Uterine smooth muscle cell (primary cell): ENCODE data around the gene LRRC71. TPM values are rescaled to one million over a fixed set of nuclear protein-coding genes. Genes with fewer than 3 reads are reported as not detected.

Source experiments
- total RNA-seq: library from RNA; depleted of rRNA; stranded (reverse); fragments of >200 nt; gene quantifications from 2 replicates; pipeline ENCODE4 v1.2.3, GENCODE V29; 2014

Gene LRRC71
- total RNA-seq: not detected in 2 replicates

GRCh38 chr1:156920233-156921052 is at the start of gene LRRC71:
TSS of gene LRRC71 (plus strand) at chr1:156920632. CDS start at chr1:156920804, 172 bp downstream.

GRCh38 chr1:156893048-156893953 is 27.1 kb upstream of the LRRC71 start, which contains the start of gene PEAR1:
TSS of gene PEAR1 (plus strand) at chr1:156893718. CDS start at chr1:156903927, 10,209 bp downstream.

Other genes with a start within 250 kb of the LRRC71 start
- gene NES, start 243.2 kb upstream of the LRRC71 start, total RNA-seq: 32.2 and 68.6 TPM in 2 replicates
- gene CRABP2, start 215.0 kb upstream of the LRRC71 start, total RNA-seq: 17.0 and 21.5 TPM in 2 replicates
- gene METTL25B, start 192.2 kb upstream of the LRRC71 start, total RNA-seq: 6.6 and 12.0 TPM in 2 replicates
- gene ISG20L2, start 191.9 kb upstream of the LRRC71 start, total RNA-seq: 5.0 and 5.5 TPM in 2 replicates
- 49.0 and 50.9 TPM in 2 replicates for gene MRPL24, start 179.5 kb upstream of the LRRC71 start, total RNA-seq
- gene HDGF, start 169.0 kb upstream of the LRRC71 start, total RNA-seq: 121 and 180 TPM in 2 replicates
- 11.1 and 11.2 TPM in 2 replicates for gene PRCC, start 153.1 kb upstream of the LRRC71 start, total RNA-seq
- 0.25 TPM in 1 of 2 replicates, not detected in the other for gene SH2D2A, start 103.8 kb upstream of the LRRC71 start, total RNA-seq
- gene INSRR, start 61.5 kb upstream of the LRRC71 start, total RNA-seq: under 0.01 TPM in 1 of 2 replicates, not detected in the other
- gene NTRK1, start 59.8 kb upstream of the LRRC71 start, total RNA-seq: not detected in 2 replicates
- gene PEAR1, start 26.9 kb upstream of the LRRC71 start, total RNA-seq: 1.3 and 1.6 TPM in 2 replicates
- gene ARHGEF11, start 125.1 kb downstream of the LRRC71 start, total RNA-seq: 31.0 and 34.0 TPM in 2 replicates
- not detected in 2 replicates for gene ETV3L, start 179.2 kb downstream of the LRRC71 start, total RNA-seq
- gene ETV3, start 217.8 kb downstream of the LRRC71 start, total RNA-seq: 14.7 and 15.5 TPM in 2 replicates